SK-N-SH treated with all-trans-retinoic acid at 6 μM for 48 hours (cell line): ENCODE measurements around the gene ACSM3.

Experiments used
- ATAC-seq: fragments of 200-7000 bp; cut with Tn5 transposase; 3 replicates; pipeline ENCODE4 v1.9.1; 2020; ENCODE audit warnings: mild to moderate bottlenecking, moderate library complexity
- ARNTL ChIP-seq: fragments of 450-650 bp; formaldehyde crosslinking; IDR thresholded peaks from 2 replicates; pipeline ENCODE4 v1.5.0; 2020; ENCODE audit warnings: low read depth, mild to moderate bottlenecking, moderate library complexity, borderline replicate concordance
- BACH2 ChIP-seq: fragments of 250-450 bp; sonication (Bioruptor Pico); IDR thresholded peaks from 2 replicates; pipeline ENCODE4 v1.9.0; 2021; ENCODE audit warnings: mild to moderate bottlenecking, borderline replicate concordance
- CREB5 ChIP-seq: fragments of 250-450 bp; sonication (Bioruptor Pico); IDR thresholded peaks from 2 replicates; pipeline ENCODE4 v1.5.1; 2020; ENCODE audit warnings: low read depth, mild to moderate bottlenecking, moderate library complexity
- CSDC2 ChIP-seq: fragments of 250-450 bp; sonication (Bioruptor Pico); IDR thresholded peaks from 2 replicates; pipeline ENCODE4 v1.5.0; 2020; ENCODE audit warnings: mild to moderate bottlenecking, moderate library complexity
- CSRNP3 ChIP-seq: fragments of 250-450 bp; sonication (Bioruptor Pico); IDR thresholded peaks from 2 replicates; pipeline ENCODE4 v1.5.1; 2021; ENCODE audit warnings: mild to moderate bottlenecking, moderate library complexity
- ESRRG ChIP-seq: fragments of 250-450 bp; sonication (Bioruptor Pico); IDR thresholded peaks from 2 replicates; pipeline ENCODE4 v1.6.1; 2021; ENCODE audit warnings: mild to moderate bottlenecking
- GLIS3 ChIP-seq: fragments of 250-450 bp; sonication (Bioruptor Pico); IDR thresholded peaks from 2 replicates; pipeline ENCODE4 v1.5.0; 2020; ENCODE audit warnings: mild to moderate bottlenecking, moderate library complexity
- ISL1 ChIP-seq: fragments of 250-450 bp; sonication (Bioruptor Pico); IDR thresholded peaks from 2 replicates; pipeline ENCODE4 v2.1.2; 2022; ENCODE audit warnings: mild to moderate bottlenecking, moderate library complexity
- OSR1 ChIP-seq: fragments of 250-450 bp; sonication (Bioruptor Pico); IDR thresholded peaks from 2 replicates; pipeline ENCODE4 v1.8.0; 2022; ENCODE audit warnings: moderate library complexity, mild to moderate bottlenecking, inconsistent platforms
- PATZ1 ChIP-seq: fragments of 250-450 bp; sonication (Bioruptor Pico); IDR thresholded peaks from 2 replicates; pipeline ENCODE4 v1.8.0; 2020; ENCODE audit warnings: mild to moderate bottlenecking, moderate library complexity, borderline replicate concordance
- POU6F1 ChIP-seq: fragments of 250-450 bp; sonication (Bioruptor Pico); IDR thresholded peaks from 2 replicates; pipeline ENCODE4 v1.8.0; 2021; ENCODE audit warnings: low read depth, mild to moderate bottlenecking, moderate library complexity, borderline replicate concordance
- PPARA ChIP-seq: fragments of 250-450 bp; sonication (Bioruptor Pico); IDR thresholded peaks from 2 replicates; pipeline ENCODE4 v1.5.0; 2020; ENCODE audit warnings: mild to moderate bottlenecking, borderline replicate concordance
- RARB ChIP-seq: fragments of 250-450 bp; sonication (Bioruptor Pico); IDR thresholded peaks from 2 replicates; pipeline ENCODE4 v1.8.0; 2021; ENCODE audit warnings: mild to moderate bottlenecking, moderate library complexity
- SNAI2 ChIP-seq: fragments of 250-450 bp; sonication (Bioruptor Pico); IDR thresholded peaks from 2 replicates; pipeline ENCODE4 v1.5.0; 2020; ENCODE audit warnings: mild to moderate bottlenecking, moderate library complexity
- TCF4 ChIP-seq: fragments of 250-450 bp; sonication (Bioruptor Pico); IDR thresholded peaks from 2 replicates; pipeline ENCODE4 v1.8.0; 2021; ENCODE audit warnings: mild to moderate bottlenecking, moderate library complexity, borderline replicate concordance
- TOX ChIP-seq: fragments of 250-450 bp; sonication (Bioruptor Pico); IDR thresholded peaks from 2 replicates; pipeline ENCODE4 v1.8.0; 2021; ENCODE audit warnings: mild to moderate bottlenecking, moderate library complexity, borderline replicate concordance
- TSHZ2 ChIP-seq: fragments of 250-450 bp; sonication (Bioruptor Pico); IDR thresholded peaks from 2 replicates; pipeline ENCODE4 v1.5.0; 2020; ENCODE audit warnings: mild to moderate bottlenecking, moderate library complexity
- ZC3H10 ChIP-seq: fragments of 250-450 bp; sonication (Bioruptor Pico); IDR thresholded peaks from 2 replicates; pipeline ENCODE4 v1.5.1; 2021; ENCODE audit warnings: mild to moderate bottlenecking, moderate library complexity
- ZFP3 ChIP-seq: fragments of 250-450 bp; sonication (Bioruptor Pico); IDR thresholded peaks from 2 replicates; pipeline ENCODE4 v1.5.0; 2020; ENCODE audit warnings: mild to moderate bottlenecking, moderate library complexity
- ZFP30 ChIP-seq: fragments of 450-650 bp; formaldehyde crosslinking; IDR thresholded peaks from 2 replicates; pipeline ENCODE4 v1.5.0; 2022; ENCODE audit warnings: mild to moderate bottlenecking, moderate library complexity
- ZNF70 ChIP-seq: fragments of 450-650 bp; formaldehyde crosslinking; IDR thresholded peaks from 2 replicates; pipeline ENCODE4 v1.5.0; 2020; ENCODE audit warnings: mild to moderate bottlenecking, moderate library complexity
- ZNF8 ChIP-seq: fragments of 450-650 bp; formaldehyde crosslinking; IDR thresholded peaks from 2 replicates; pipeline ENCODE4 v1.5.0; 2020; ENCODE audit warnings: mild to moderate bottlenecking, moderate library complexity

ACSM3 gene

GRCh38 chr16:20799599-20799998, 35.8 kb downstream of the ACSM3 start:
- ATAC-seq, result peak; percentile 48; the same call in 2 of the 3 replicates
- TF ChIP-seq ZC3H10 (CRISPR knock-in tag) (no peak), POU6F1 (CRISPR knock-in tag) (no peak), PATZ1 (CRISPR knock-in tag) (no peak), CREB5 (CRISPR knock-in tag) (no peak), TOX (CRISPR knock-in tag) (no peak), TCF4 (CRISPR knock-in tag) (no peak), PPARA (CRISPR knock-in tag) (no peak), OSR1 (no peak), CSRNP3 (no peak), ARNTL (CRISPR knock-in tag) (no peak), CSDC2 (no peak), RARB (CRISPR knock-in tag) (no peak), SNAI2 (CRISPR knock-in tag) (no peak), TSHZ2 (CRISPR knock-in tag) (no peak), BACH2 (CRISPR knock-in tag) (no peak), GLIS3 (CRISPR knock-in tag) (no peak), ZFP3 (CRISPR knock-in tag) (no peak), ZFP30 (CRISPR knock-in tag) (no peak), ESRRG (CRISPR knock-in tag) (no peak)
- TF ChIP-seq, all 23 proteins: peak for 0

GRCh38 chr16:20801278-20801677, 37.5 kb downstream of the ACSM3 start:
- no peak for ATAC-seq
- TF ChIP-seq CSRNP3, result no peak
- no peak for TF ChIP-seq PPARA (CRISPR knock-in tag)
- no peak for TF ChIP-seq ZNF70 (CRISPR knock-in tag)
- no peak for TF ChIP-seq CSDC2
- no peak for TF ChIP-seq ISL1 (CRISPR knock-in tag)
- TF ChIP-seq BACH2 (CRISPR knock-in tag), result no peak
- TF ChIP-seq RARB (CRISPR knock-in tag), result no peak
- no peak for TF ChIP-seq ARNTL (CRISPR knock-in tag)
- no peak for TF ChIP-seq POU6F1 (CRISPR knock-in tag)
- no peak for TF ChIP-seq TCF4 (CRISPR knock-in tag)
- TF ChIP-seq ZC3H10 (CRISPR knock-in tag), result no peak
- TF ChIP-seq ZFP30 (CRISPR knock-in tag), result no peak
- TF ChIP-seq ESRRG (CRISPR knock-in tag), result no peak
- TF ChIP-seq PATZ1 (CRISPR knock-in tag), result no peak
- no peak for TF ChIP-seq ZNF8
- no peak for TF ChIP-seq SNAI2 (CRISPR knock-in tag)
- no peak for TF ChIP-seq GLIS3 (CRISPR knock-in tag)
- TF ChIP-seq CREB5 (CRISPR knock-in tag), result no peak
- no peak for TF ChIP-seq TOX (CRISPR knock-in tag)
